HG02798 (cell line): Measurements from ENCODE around the gene OPN4.

Source experiments
- ATAC-seq: cut with Tn5 transposase; IDR thresholded peaks from one replicate; pipeline ENCODE4 v1.9.1; 2021; ENCODE audit warnings: mild to moderate bottlenecking; ENCODE audit not compliant: unreplicated experiment, poor library complexity

OPN4 gene

GRCh38 chr10:86712317-86712707, 58.0 kb downstream of the OPN4 start:
- ATAC-seq: peak; percentile 18

GRCh38 chr10:86715156-86715795, 60.9 kb downstream of the OPN4 start:
- no peak for ATAC-seq

GRCh38 chr10:86715836-86716235, 61.5 kb downstream of the OPN4 start:
- ATAC-seq: no peak
